ENCODE results near the gene BTBD7. TPM values are rescaled to one million over a fixed set of nuclear protein-coding genes. Genes with fewer than 3 reads are reported as not detected.
A peak's percentile ranks its signal among the peaks of the same experiment; 100 is the strongest.

The BTBD7 gene
- total and polyA plus RNA-seq, 2 of the 4 experiments (the other 2 are of a cell fraction) = 11.9 to 30.5 TPM

DNA sequence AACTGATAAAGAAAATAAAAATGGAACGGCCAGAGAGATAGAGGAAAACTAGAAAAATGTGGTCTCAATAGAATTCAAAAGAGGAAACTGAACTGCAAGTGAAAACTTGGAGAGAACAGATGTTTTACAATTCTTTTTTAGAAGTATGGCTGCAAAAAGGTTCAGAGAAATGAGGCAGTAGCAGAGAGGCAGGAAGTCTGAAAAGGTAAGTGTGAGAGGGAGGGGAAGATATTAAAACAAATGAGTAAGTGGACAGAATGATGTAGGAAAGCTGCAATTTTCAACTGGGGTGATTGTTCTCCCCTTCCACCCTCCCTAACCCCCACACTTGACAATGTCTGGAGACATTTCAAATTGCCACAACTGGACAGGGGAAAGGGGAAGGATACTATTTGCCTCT, 12.9 kb downstream of the BTBD7 start:
- no peaks in the 10 kb centered on the region for H3K27me3 ChIP-seq (ENCODE audit: control insufficient read depth, insufficient read depth, low read length)
- intact Hi-C loops (cut with micrococcal nuclease) = no loop called here
- H4K91ac ChIP-seq (ENCODE audit: insufficient read depth, low read depth, low read length) = no peak overlapping the region
- no peak overlapping the region for H3K4ac ChIP-seq (ENCODE audit: low read depth, low read length)
- H3K79me1 ChIP-seq (ENCODE audit: low read depth in 1 of 2, low read length in 2 of 2) = peaks cover 15 to 75% of the 10 kb centered on the region in 2 experiments
- H3K9ac ChIP-seq (ENCODE audit: low read depth, low read length) = no peak overlapping the region
- TF ChIP-seq MAFK (IDR thresholded peaks at IDR 0.05; ENCODE audit: low read depth, low read length) (no peak), SMC3 (IDR thresholded peaks at IDR 0.05; ENCODE audit: low read depth, low read length) (no peak), CHD1 (IDR thresholded peaks at IDR 0.05; ENCODE audit: low read depth, low read length) (no peak), BHLHE40 (IDR thresholded peaks at IDR 0.05; ENCODE audit: low read depth, low read length) (no peak), CEBPB (IDR thresholded peaks at IDR 0.05; ENCODE audit: low read depth, low read length) (no peak), RCOR1 (IDR thresholded peaks at IDR 0.05; ENCODE audit: insufficient replicate concordance, low read length) (no peak), RAD21 (IDR thresholded peaks at IDR 0.05; ENCODE audit: low read length) (no peak), MXI1 (IDR thresholded peaks at IDR 0.05; ENCODE audit: borderline replicate concordance, low read depth, low read length) (no peak), FOS (IDR thresholded peaks at IDR 0.05; ENCODE audit: low read depth, low read length) (no peak)
- TF ChIP-seq, protein P1, sequence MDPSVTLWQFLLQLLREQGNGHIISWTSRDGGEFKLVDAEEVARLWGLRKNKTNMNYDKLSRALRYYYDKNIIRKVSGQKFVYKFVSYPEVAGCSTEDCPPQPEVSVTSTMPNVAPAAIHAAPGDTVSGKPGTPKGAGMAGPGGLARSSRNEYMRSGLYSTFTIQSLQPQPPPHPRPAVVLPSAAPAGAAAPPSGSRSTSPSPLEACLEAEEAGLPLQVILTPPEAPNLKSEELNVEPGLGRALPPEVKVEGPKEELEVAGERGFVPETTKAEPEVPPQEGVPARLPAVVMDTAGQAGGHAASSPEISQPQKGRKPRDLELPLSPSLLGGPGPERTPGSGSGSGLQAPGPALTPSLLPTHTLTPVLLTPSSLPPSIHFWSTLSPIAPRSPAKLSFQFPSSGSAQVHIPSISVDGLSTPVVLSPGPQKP (IDR thresholded peaks at IDR 0.05; ENCODE audit: borderline replicate concordance, low read depth, low read length) = no peak
- H2AK9ac ChIP-seq (replicated peaks; ENCODE audit: low read depth, low read length, poor library complexity) = no peak overlapping the region
- H3K36me3 ChIP-seq (ENCODE audit: control insufficient read depth, insufficient read depth, low read length) = no peaks in the 10 kb centered on the region; the same call in 1 of the 2 replicates
- H2AFZ ChIP-seq (replicated peaks; ENCODE audit: low read length, poor library complexity) = no peak overlapping the region
- POLR2A ChIA-PET (ENCODE audit: unreplicated experiment) = no interaction called here
- CTCF ChIA-PET = interaction anchor here (0.6 to 0.7 kb wide), 2 partner anchors 20 to 1404 kb away, joined by 3 read pairs; no protein-coding TSS in a partner anchor
- H3K14ac ChIP-seq (replicated peaks; ENCODE audit: low read depth, low read length) = peak overlapping the region; percentile 19; the same call in 1 of the 2 replicates
- H2BK20ac ChIP-seq (ENCODE audit: low read depth, low read length) = no peak overlapping the region
- no peak overlapping the region for H3K27ac ChIP-seq (ENCODE audit: insufficient read depth, low read length)
- in situ Hi-C loops (cut with MboI; ENCODE audit: low sequenced_read_pairs) = loop anchor here (25.0 kb wide), 1 partner anchor 1808 kb away; the partner anchor contains the start of gene PPP4R3A
- no peak overlapping the region for H2BK5ac ChIP-seq (ENCODE audit: low read depth, low read length, poor library complexity, severe bottlenecking)
- no peak overlapping the region for H4K5ac ChIP-seq (ENCODE audit: low read depth, low read length)
- no peak overlapping the region for H2BK15ac ChIP-seq (ENCODE audit: low read depth, low read length)
- H2AK5ac ChIP-seq (ENCODE audit: low read depth, low read length) = no peak overlapping the region
- peaks cover 59% of the 10 kb centered on the region for H4K20me1 ChIP-seq (ENCODE audit: insufficient read depth, low read length)
- no peak overlapping the region for H3K4me3 ChIP-seq (ENCODE audit: insufficient read depth, low read depth, low read length)
- H4K8ac ChIP-seq (ENCODE audit: low read depth in 2 of 2, low read length in 2 of 2) = no peak overlapping the region
- dilution Hi-C loops (cut with HindIII; ENCODE audit: low sequenced_read_pairs, unreplicated experiment) = no loop called here
- no peaks in the 10 kb centered on the region for H3K9me3 ChIP-seq (ENCODE audit: control insufficient read depth, insufficient read depth, low read length)
- H3K56ac ChIP-seq (ENCODE audit: extremely low read depth, insufficient read depth, low read length) = no peak overlapping the region
- H3K23ac ChIP-seq (ENCODE audit: low read depth, low read length) = no peak overlapping the region; the same call in 1 of the 2 replicates
- H3K4me1 ChIP-seq (ENCODE audit: control insufficient read depth, insufficient read depth, low read length) = peaks cover 12% of the 10 kb centered on the region
- no TSS peak for BruUV-seq (replicated peaks)
- DNase-seq (no peak), ATAC-seq (ENCODE audit: low read depth) (no peak)
- H3K4me2 ChIP-seq (ENCODE audit: low read depth, low read length) = no peak overlapping the region
- H3K18ac ChIP-seq (ENCODE audit: low read depth, low read length) = no peak overlapping the region
- peaks cover 12% of the 10 kb centered on the region; the same call in 1 of the 2 replicates for H3K9me1 ChIP-seq (ENCODE audit: insufficient read depth, low read length)
- no peak overlapping the region for H2BK120ac ChIP-seq (ENCODE audit: low read depth, low read length)
- WGBS, 2 experiments (ENCODE audit: extremely low coverage in 2 of 2, insufficient read length in 1 of 2) = 100% methylated on average over 1 of the region's 1 CpG; no CpG with 5 or more reads in 1 of the 2 experiments

All from IMR-90 (cell line).